Measurements from ENCODE around the gene SERTAD2.

GRCh38 chr2:64604155-64604554 lies 49.6 kb downstream of the SERTAD2 start:
- TF ChIP-seq CTCF (IDR thresholded peaks at IDR 0.05 in 8 of 11, conservative IDR thresholded peaks at IDR 0.05 in 3 of 11): no peak
- no peak for TF ChIP-seq POLR2A (IDR thresholded peaks at IDR 0.05)
